BJ (cell line): Measurements from ENCODE around the gene SYT9. TPM values are rescaled to one million over a fixed set of nuclear protein-coding genes. Genes with fewer than 3 reads are reported as not detected.

Source experiments
- CTCF ChIA-PET: fragments of 350-600 bp; formaldehyde crosslinking; extraction: SDS; loops from one replicate; lab custom pipeline; 2021; ENCODE audit warnings: antibody characterized with exemption, inconsistent platforms; lab: Yijun Ruan, JAX
- POLR2A ChIA-PET: fragments of 300-600 bp; sonication (Branson Sonifier 250); formaldehyde crosslinking; extraction: SDS; loops from one replicate; lab custom pipeline; 2021; ENCODE audit warnings: antibody characterized with exemption; lab: Charles Lee
- DNase-seq: peaks from one replicate; pipeline ENCODE4 v3.0.0-alpha.2; 2011; ENCODE audit warnings: low read depth
- H3K27me3 ChIP-seq: 2 replicates; pipeline ENCODE4 v1.6.0; 2011; ENCODE audit warnings: low read length; ENCODE audit not compliant: control insufficient read depth, insufficient read depth
- H3K36me3 ChIP-seq: 2 replicates; pipeline ENCODE4 v1.5.1; 2011; ENCODE audit warnings: low read length; ENCODE audit not compliant: control insufficient read depth, insufficient read depth
- H3K4me3 ChIP-seq: 2 replicates; pipeline ENCODE4 v1.5.1; 2011; ENCODE audit warnings: low read depth, mild to moderate bottlenecking, control low read depth, low read length
- CTCF ChIP-seq: IDR thresholded peaks from 2 replicates; pipeline ENCODE4 v1.5.1; 2011; ENCODE audit warnings: low read depth, mild to moderate bottlenecking, control low read depth, inconsistent platforms, low read length, moderate library complexity; ENCODE audit not compliant: insufficient read depth
- polyA plus RNA-seq: library from polyadenylated mRNA; depleted of rRNA; stranded (reverse); fragments of >200 nt; gene quantifications from 2 replicates; pipeline ENCODE4 v1.2.3, GENCODE V29; 2011

The SYT9 gene
- polyA plus RNA-seq, 1 experiment = not detected

GRCh38 chr11:7495882-7496551 is 244.3 kb downstream of the SYT9 start:
- TF ChIP-seq CTCF = no peak
- no peaks in the 10 kb centered on the region for H3K27me3 ChIP-seq
- H3K36me3 ChIP-seq = no peaks in the 10 kb centered on the region
- no peak overlapping the region for H3K4me3 ChIP-seq
- ChIA-PET CTCF (interaction anchor here (0.7 to 1.3 kb wide), 2 partner anchors 12 to 54 kb away, joined by 3 to 4 read pairs; no protein-coding TSS in a partner anchor), POLR2A (no interaction called here)
- DNase-seq = no peak

GRCh38 chr11:7498193-7498592 is 246.5 kb downstream of the SYT9 start:
- no peaks in the 10 kb centered on the region for H3K27me3 ChIP-seq
- ChIA-PET POLR2A (no interaction called here), CTCF (interaction anchor here (1.0 to 1.8 kb wide), 2 partner anchors 14 to 15 kb away, joined by 4 read pairs; partner anchors contain the start of gene PPFIBP2)
- no peak for TF ChIP-seq CTCF
- H3K4me3 ChIP-seq = no peak overlapping the region
- no peak for DNase-seq
- H3K36me3 ChIP-seq = no peaks in the 10 kb centered on the region

GRCh38 chr11:7499081-7499480 is 247.4 kb downstream of the SYT9 start:
- Histone ChIP-seq H3K4me3 (no peak overlapping the region), H3K27me3 (no peaks in the 10 kb centered on the region), H3K36me3 (no peaks in the 10 kb centered on the region)
- POLR2A ChIA-PET = no interaction called here
- no peak for TF ChIP-seq CTCF
- CTCF ChIA-PET = interaction anchor here (1.0 to 1.8 kb wide), 2 partner anchors 13 to 14 kb away, joined by 4 read pairs; partner anchors contain the start of gene PPFIBP2
- no peak for DNase-seq

GRCh38 chr11:7500251-7500650 is 248.5 kb downstream of the SYT9 start:
- POLR2A ChIA-PET = no interaction called here
- CTCF ChIA-PET = no interaction called here
- no peak for DNase-seq

More at GRCh38 chr11:7500251-7500650, 248.5 kb downstream of the SYT9 start:
- no peaks in the 10 kb centered on the region for H3K27me3 ChIP-seq
- TF ChIP-seq CTCF = no peak
- H3K36me3 ChIP-seq = no peaks in the 10 kb centered on the region
- no peak overlapping the region for H3K4me3 ChIP-seq
